Endothelial cell of umbilical vein (primary cell): ENCODE data around the gene ZC3H13.

Experiments used
- EZH2 ChIP-seq: IDR thresholded peaks from 2 replicates; pipeline ENCODE4 v1.6.1; 2012; ENCODE audit warnings: borderline replicate concordance, low read depth, mild to moderate bottlenecking, moderate library complexity, low read length, inconsistent platforms; ENCODE audit not compliant: severe bottlenecking
- POLR2A ChIP-seq: IDR thresholded peaks from 2 replicates; pipeline ENCODE4 v1.6.1; 2012; ENCODE audit warnings: low read depth, mild to moderate bottlenecking, control low read depth, low read length

DNA sequence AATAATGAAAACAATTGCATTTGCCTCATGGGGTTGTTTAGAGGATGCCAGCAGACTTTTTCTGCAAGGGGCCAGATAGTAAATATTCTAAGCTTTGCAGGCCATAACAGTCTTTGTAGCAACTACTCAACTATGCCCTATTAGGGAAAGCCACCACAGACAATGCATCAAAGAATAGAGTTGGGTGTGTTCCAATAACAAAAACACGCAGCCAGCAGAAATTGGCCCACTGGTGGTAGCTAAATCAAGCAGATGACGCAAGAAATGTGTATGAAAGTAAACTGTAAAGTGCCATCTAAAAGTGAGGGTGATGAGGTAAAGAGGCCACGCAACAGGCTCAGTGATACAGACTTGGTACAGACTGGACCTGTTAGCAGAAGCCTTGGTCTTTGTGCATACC is 125.8 kb downstream of the ZC3H13 start:
- TF ChIP-seq POLR2A, result no peak
- no peak for TF ChIP-seq EZH2
